HepG2 (cell line): ENCODE results near the gene KCNH8.

ENCODE experiments used
- CTCF ChIP-seq: sonication (generic); formaldehyde crosslinking; IDR thresholded peaks from 2 replicates; pipeline ENCODE4 v1.5.0; 2020; ENCODE audit warnings: mild to moderate bottlenecking, missing genetic modification reagents, moderate library complexity
- DR1 ChIP-seq: sonication (generic); formaldehyde crosslinking; IDR thresholded peaks from 2 replicates; pipeline ENCODE4 v1.8.0; 2021; ENCODE audit warnings: mild to moderate bottlenecking, missing genetic modification reagents, inconsistent platforms
- HOXA7 ChIP-seq: sonication (generic); formaldehyde crosslinking; IDR thresholded peaks from 2 replicates; pipeline ENCODE4 v1.8.1; 2022; ENCODE audit warnings: mild to moderate bottlenecking, missing genetic modification reagents, moderate library complexity
- KLF13 ChIP-seq: sonication (generic); formaldehyde crosslinking; IDR thresholded peaks from 2 replicates; pipeline ENCODE4 v1.4.0; 2020; ENCODE audit warnings: mild to moderate bottlenecking, missing genetic modification reagents
- RNF2 ChIP-seq: fragments of 450-650 bp; conservative IDR thresholded peaks from 2 replicates; pipeline ENCODE4 v1.6.1; 2016; ENCODE audit warnings: low read depth
- ZBTB46 ChIP-seq: sonication (generic); formaldehyde crosslinking; IDR thresholded peaks from 2 replicates; pipeline ENCODE4 v1.4.0; 2020; ENCODE audit warnings: mild to moderate bottlenecking, missing genetic modification reagents, borderline replicate concordance

GRCh38 chr3:19573644-19574043, 425.3 kb downstream of the KCNH8 start:
- TF ChIP-seq CTCF (CRISPR knock-in tag) (no peak), ZBTB46 (CRISPR knock-in tag) (no peak), KLF13 (CRISPR knock-in tag) (no peak), HOXA7 (CRISPR knock-in tag) (no peak), RNF2 (no peak), DR1 (CRISPR knock-in tag) (no peak)
